ENCODE measurements around the gene SYNDIG1L. TPM values are rescaled to one million over a fixed set of nuclear protein-coding genes. Genes with fewer than 3 reads are reported as not detected.

The SYNDIG1L gene
- total and polyA plus RNA-seq, 2 of the 4 experiments (the other 2 are of a cell fraction), result not detected

GRCh38 chr14:74362361-74362915 lies 63.6 kb downstream of the SYNDIG1L start:
- peaks cover 48% of the 10 kb centered on the region for H3K27me3 ChIP-seq (ENCODE audit: control insufficient read depth, insufficient read depth, low read length)
- H3K18ac ChIP-seq (ENCODE audit: low read depth, low read length), result no peak overlapping the region
- H3K4me2 ChIP-seq (ENCODE audit: low read depth, low read length), result no peak overlapping the region
- in situ Hi-C loops (cut with MboI; ENCODE audit: low sequenced_read_pairs) (loop anchor here (5.0 kb wide), 1 partner anchor 110 kb away; no protein-coding TSS in a partner anchor), intact Hi-C loops (cut with micrococcal nuclease) (loop anchor here (1.0 to 10.0 kb wide), 3 partner anchors 117 to 442 kb away; no protein-coding TSS in a partner anchor), dilution Hi-C loops (cut with HindIII; ENCODE audit: low sequenced_read_pairs, unreplicated experiment) (no loop called here)
- ATAC-seq (ENCODE audit: low read depth) (peak; percentile 100), DNase-seq (peak; percentile 68)
- H4K20me1 ChIP-seq (ENCODE audit: insufficient read depth, low read length), result no peaks in the 10 kb centered on the region
- H3K9me1 ChIP-seq (ENCODE audit: insufficient read depth, low read length), result no peaks in the 10 kb centered on the region
- no peak overlapping the region for H2AK5ac ChIP-seq (ENCODE audit: low read depth, low read length)
- no peak overlapping the region for H4K8ac ChIP-seq (ENCODE audit: low read depth in 2 of 2, low read length in 2 of 2)
- no peak overlapping the region for H2BK5ac ChIP-seq (ENCODE audit: low read depth, low read length, poor library complexity, severe bottlenecking)
- ChIA-PET CTCF (interaction anchor here (0.7 to 1.3 kb wide), 2 partner anchors 12 to 180 kb away, joined by 3 read pairs; no protein-coding TSS in a partner anchor), POLR2A (ENCODE audit: unreplicated experiment) (no interaction called here)
- no peak overlapping the region for H3K4me3 ChIP-seq (ENCODE audit: insufficient read depth, low read depth, low read length)
- H4K91ac ChIP-seq (ENCODE audit: insufficient read depth, low read depth, low read length), result no peak overlapping the region
- H3K14ac ChIP-seq (replicated peaks; ENCODE audit: low read depth, low read length), result no peak overlapping the region
- H2AK9ac ChIP-seq (replicated peaks; ENCODE audit: low read depth, low read length, poor library complexity), result no peak overlapping the region
- H4K5ac ChIP-seq (ENCODE audit: low read depth, low read length), result no peak overlapping the region
- H3K9me3 ChIP-seq (ENCODE audit: control insufficient read depth, insufficient read depth, low read length), result no peaks in the 10 kb centered on the region
- no TSS peak for BruUV-seq (replicated peaks)
- H3K4ac ChIP-seq (ENCODE audit: low read depth, low read length), result no peak overlapping the region
- no peak overlapping the region for H2BK120ac ChIP-seq (ENCODE audit: low read depth, low read length)
- TF ChIP-seq RFX5 (IDR thresholded peaks at IDR 0.05; ENCODE audit: low read depth, low read length) (no peak), CEBPB (IDR thresholded peaks at IDR 0.05; ENCODE audit: low read depth, low read length) (peak; percentile 82), CHD1 (IDR thresholded peaks at IDR 0.05; ENCODE audit: low read depth, low read length) (no peak), CTCF (conservative IDR thresholded peaks at IDR 0.05; ENCODE audit: low read depth, low read length) (peak; percentile 95), SMC3 (IDR thresholded peaks at IDR 0.05; ENCODE audit: low read depth, low read length) (peak; percentile 93), ELK1 (IDR thresholded peaks at IDR 0.05; ENCODE audit: borderline replicate concordance, low read depth, low read length) (no peak), MAZ (IDR thresholded peaks at IDR 0.05; ENCODE audit: borderline replicate concordance, low read depth, low read length) (no peak), RCOR1 (IDR thresholded peaks at IDR 0.05; ENCODE audit: insufficient replicate concordance, low read length) (no peak), NFE2L2 (IDR thresholded peaks at IDR 0.05; ENCODE audit: low read depth, low read length) (no peak), RAD21 (IDR thresholded peaks at IDR 0.05; ENCODE audit: low read length) (peak; percentile 90), BHLHE40 (IDR thresholded peaks at IDR 0.05; ENCODE audit: low read depth, low read length) (peak; percentile 52; the same call in 1 of the 2 replicates), POLR2A (IDR thresholded peaks at IDR 0.05; ENCODE audit: low read depth, low read length) (no peak), FOS (IDR thresholded peaks at IDR 0.05; ENCODE audit: low read depth, low read length) (no peak), MXI1 (IDR thresholded peaks at IDR 0.05; ENCODE audit: borderline replicate concordance, low read depth, low read length) (no peak), MAFK (IDR thresholded peaks at IDR 0.05; ENCODE audit: low read depth, low read length) (no peak)
- TF ChIP-seq, protein P1, sequence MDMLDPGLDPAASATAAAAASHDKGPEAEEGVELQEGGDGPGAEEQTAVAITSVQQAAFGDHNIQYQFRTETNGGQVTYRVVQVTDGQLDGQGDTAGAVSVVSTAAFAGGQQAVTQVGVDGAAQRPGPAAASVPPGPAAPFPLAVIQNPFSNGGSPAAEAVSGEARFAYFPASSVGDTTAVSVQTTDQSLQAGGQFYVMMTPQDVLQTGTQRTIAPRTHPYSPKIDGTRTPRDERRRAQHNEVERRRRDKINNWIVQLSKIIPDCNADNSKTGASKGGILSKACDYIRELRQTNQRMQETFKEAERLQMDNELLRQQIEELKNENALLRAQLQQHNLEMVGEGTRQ (IDR thresholded peaks at IDR 0.05; ENCODE audit: low read depth, low read length), result no peak
- no peak overlapping the region for H2BK20ac ChIP-seq (ENCODE audit: low read depth, low read length)
- H3K56ac ChIP-seq (ENCODE audit: extremely low read depth, insufficient read depth, low read length), result no peak overlapping the region
- H2AFZ ChIP-seq (replicated peaks; ENCODE audit: low read length, poor library complexity), result peak overlapping the region; percentile 46
- H2BK15ac ChIP-seq (ENCODE audit: low read depth, low read length), result no peak overlapping the region
- WGBS, 2 experiments (ENCODE audit: extremely low coverage in 2 of 2, insufficient read length in 1 of 2), result 6% methylated on average over 6 of the region's 12 CpGs; no CpG with 5 or more reads in 1 of the 2 experiments
- no peak overlapping the region for H3K27ac ChIP-seq (ENCODE audit: insufficient read depth, low read length)
- no peaks in the 10 kb centered on the region for H3K79me1 ChIP-seq (ENCODE audit: low read depth in 1 of 2, low read length in 2 of 2)
- H3K4me1 ChIP-seq (ENCODE audit: control insufficient read depth, insufficient read depth, low read length), result no peaks in the 10 kb centered on the region
- no peak overlapping the region for H3K23ac ChIP-seq (ENCODE audit: low read depth, low read length)
- no peaks in the 10 kb centered on the region for H3K36me3 ChIP-seq (ENCODE audit: control insufficient read depth, insufficient read depth, low read length)
- no peak overlapping the region for H3K9ac ChIP-seq (ENCODE audit: low read depth, low read length)
